HEK293T (cell line): ENCODE measurements around the gene GFI1B.

Experiments used
- BHLHE40 ChIP-seq: fragments of 450-650 bp; IDR thresholded peaks from 2 replicates; pipeline ENCODE4 v1.6.1; 2016; ENCODE audit warnings: mild to moderate bottlenecking, moderate library complexity, borderline replicate concordance
- ELF4 ChIP-seq: fragments of 450-650 bp; IDR thresholded peaks from 2 replicates; pipeline ENCODE4 v1.6.1; 2017; ENCODE audit warnings: antibody characterized with exemption
- FOXA1 ChIP-seq: fragments of 450-650 bp; IDR thresholded peaks from 2 replicates; pipeline ENCODE4 v1.6.1; 2016; ENCODE audit warnings: mild to moderate bottlenecking
- FOXK2 ChIP-seq: fragments of 450-650 bp; IDR thresholded peaks from 2 replicates; pipeline ENCODE4 v1.6.1; 2016; ENCODE audit warnings: mild to moderate bottlenecking
- FOXM1 ChIP-seq: fragments of 450-650 bp; IDR thresholded peaks from 2 replicates; pipeline ENCODE4 v1.6.1; 2017; ENCODE audit warnings: mild to moderate bottlenecking, borderline replicate concordance
- L3MBTL2 ChIP-seq: fragments of 450-650 bp; conservative IDR thresholded peaks from 2 replicates; pipeline ENCODE4 v1.6.1; 2016; ENCODE audit warnings: mild to moderate bottlenecking
- NFRKB ChIP-seq: fragments of 450-650 bp; IDR thresholded peaks from 2 replicates; pipeline ENCODE4 v1.6.1; 2016; ENCODE audit warnings: mild to moderate bottlenecking, moderate library complexity
- SUZ12 ChIP-seq: fragments of 450-650 bp; IDR thresholded peaks from 2 replicates; pipeline ENCODE4 v1.6.1; 2016; ENCODE audit warnings: mild to moderate bottlenecking
- ZNF384 ChIP-seq: fragments of 450-650 bp; IDR thresholded peaks from 2 replicates; pipeline ENCODE4 v1.6.1; 2016
- TF ChIP-seq, protein P1 (sequence below): fragments of 450-650 bp; IDR thresholded peaks from 2 replicates; pipeline ENCODE4 v1.6.1; 2016

- TF ChIP-seq ZNF384 = no peak
- TF ChIP-seq ELF4 = no peak
- TF ChIP-seq FOXA1 = no peak
- TF ChIP-seq, protein P1, sequence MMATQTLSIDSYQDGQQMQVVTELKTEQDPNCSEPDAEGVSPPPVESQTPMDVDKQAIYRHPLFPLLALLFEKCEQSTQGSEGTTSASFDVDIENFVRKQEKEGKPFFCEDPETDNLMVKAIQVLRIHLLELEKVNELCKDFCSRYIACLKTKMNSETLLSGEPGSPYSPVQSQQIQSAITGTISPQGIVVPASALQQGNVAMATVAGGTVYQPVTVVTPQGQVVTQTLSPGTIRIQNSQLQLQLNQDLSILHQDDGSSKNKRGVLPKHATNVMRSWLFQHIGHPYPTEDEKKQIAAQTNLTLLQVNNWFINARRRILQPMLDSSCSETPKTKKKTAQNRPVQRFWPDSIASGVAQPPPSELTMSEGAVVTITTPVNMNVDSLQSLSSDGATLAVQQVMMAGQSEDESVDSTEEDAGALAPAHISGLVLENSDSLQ = no peak
- no peak for TF ChIP-seq FOXM1
- TF ChIP-seq SUZ12 = no peak
- TF ChIP-seq BHLHE40 = no peak
- TF ChIP-seq NFRKB = no peak
- no peak for TF ChIP-seq L3MBTL2
- TF ChIP-seq FOXK2 = no peak
Observed at GRCh38 chr9:132983491-132984201, 5.2 kb downstream of the GFI1B start.
